Peyer's patch (tissue), 4 donors: ENCODE measurements around the gene ARHGAP19.

Source experiments
- CTCF ChIP-seq, 6 experiments: fragments of 450-650 bp in 4 of 6; fragments of 200-600 bp in 2 of 6; sonication (generic) in 1 of 6; IDR thresholded peaks; one replicate each; pipeline ENCODE4 v1.5.1; 2017 to 2019; ENCODE audit warnings: antibody characterized with exemption in 6 of 6, mild to moderate bottlenecking in 3 of 6, moderate library complexity in 1 of 6
- POLR2A ChIP-seq, 2 donors: fragments of 450-650 bp; IDR thresholded peaks; one replicate each; pipeline ENCODE4 v1.5.1; 2017; ENCODE audit warnings: antibody characterized with exemption in 2 of 2, mild to moderate bottlenecking in 2 of 2, moderate library complexity in 2 of 2

- TF ChIP-seq POLR2A (IDR thresholded peaks at IDR 0.05): no peak
- no peak for TF ChIP-seq CTCF (IDR thresholded peaks at IDR 0.05)
These were observed 393 bp upstream of the ARHGAP19 start for GRCh38 chr10:97292862-97293198.
